Measurements from ENCODE around the gene TCFL5. TPM values are rescaled to one million over a fixed set of nuclear protein-coding genes. Genes with fewer than 3 reads are reported as not detected.
A peak's percentile ranks its signal among the peaks of the same experiment; 100 is the strongest.

TCFL5 gene
- total RNA-seq, 1 experiment from 2014 or later = 15.1 TPM

GRCh38 chr20:62839816-62840215 is 21.8 kb downstream of the TCFL5 start:
- no peaks in the 10 kb centered on the region for H3K4me1 ChIP-seq
- no peak overlapping the region for H3K4me3 ChIP-seq (ENCODE audit: low read depth, low read length)
- H3K36me3 ChIP-seq (ENCODE audit: control insufficient read depth, insufficient read depth, low read length) = no peaks in the 10 kb centered on the region
- no peak for TF ChIP-seq CTCF (IDR thresholded peaks at IDR 0.05; ENCODE audit: insufficient read depth in 1 of 2, low read depth in 1 of 2, low read length in 1 of 2, severe bottlenecking in 1 of 2, unreplicated experiment in 1 of 2)
- H3K4me1 Mint-ChIP-seq (ENCODE audit: low read depth, unreplicated experiment) = no peaks in the 10 kb centered on the region
- intact Hi-C loops (cut with micrococcal nuclease; ENCODE audit: unreplicated experiment) = no loop called here
- H3K27me3 Mint-ChIP-seq (ENCODE audit: insufficient read depth, unreplicated experiment) = no peaks in the 10 kb centered on the region
- no peak overlapping the region for H3K4me3 Mint-ChIP-seq (ENCODE audit: unreplicated experiment)
- no peaks in the 10 kb centered on the region for H3K36me3 Mint-ChIP-seq (ENCODE audit: insufficient read depth, unreplicated experiment)
- CTCF ChIA-PET = interaction anchor here (0.8 kb wide), 1 partner anchor 9 kb away, joined by 3 read pairs; no protein-coding TSS in a partner anchor
- no TSS peak for BruUV-seq (replicated peaks)
- no peaks in the 10 kb centered on the region for H3K9me3 ChIP-seq
- POLR2A ChIA-PET = no interaction called here
- no peaks in the 10 kb centered on the region for H3K9me3 Mint-ChIP-seq (ENCODE audit: unreplicated experiment)
- H3K27me3 ChIP-seq (replicated peaks; ENCODE audit: control insufficient read depth, insufficient read depth, low read length) = no peaks in the 10 kb centered on the region
- H3K27ac Mint-ChIP-seq (ENCODE audit: unreplicated experiment) = no peak overlapping the region
- peak in 1 of 2 experiments; percentile 35 for DNase-seq

DNA sequence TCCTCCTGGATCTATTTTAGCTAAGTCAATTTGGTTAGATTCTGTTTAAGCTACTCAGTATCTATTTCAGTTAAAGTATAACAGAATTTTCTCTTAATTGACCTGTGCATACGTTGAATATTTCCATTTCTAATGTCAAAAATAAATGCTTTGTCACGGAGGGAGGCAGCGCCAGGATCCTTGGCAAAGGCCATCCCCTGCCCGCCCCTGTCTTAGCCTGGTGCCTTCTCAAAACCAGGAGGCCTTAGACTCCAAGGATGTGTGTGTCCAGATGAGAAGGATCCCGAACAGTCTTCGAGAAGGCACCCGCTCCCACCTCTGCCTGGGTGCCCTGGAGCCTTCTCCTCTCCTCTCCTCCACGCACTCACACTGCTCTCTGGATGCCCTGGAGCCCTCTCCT is 22.4 kb downstream of the TCFL5 start:
- Mint-ChIP-seq H3K4me3 (ENCODE audit: unreplicated experiment) (no peak overlapping the region), H3K9me3 (ENCODE audit: unreplicated experiment) (no peaks in the 10 kb centered on the region), H3K27ac (ENCODE audit: unreplicated experiment) (no peak overlapping the region), H3K4me1 (ENCODE audit: low read depth, unreplicated experiment) (no peaks in the 10 kb centered on the region), H3K36me3 (ENCODE audit: insufficient read depth, unreplicated experiment) (no peaks in the 10 kb centered on the region), H3K27me3 (ENCODE audit: insufficient read depth, unreplicated experiment) (no peaks in the 10 kb centered on the region)
- no TSS peak for BruUV-seq (replicated peaks)
- DNase-seq = peak in 1 of 2 experiments; percentile 40
- no peaks in the 10 kb centered on the region for H3K9me3 ChIP-seq
- POLR2A ChIA-PET = no interaction called here
- no peaks in the 10 kb centered on the region for H3K27me3 ChIP-seq (replicated peaks; ENCODE audit: control insufficient read depth, insufficient read depth, low read length)
- no peak overlapping the region for H3K4me3 ChIP-seq (ENCODE audit: low read depth, low read length)
- no peak for TF ChIP-seq CTCF (IDR thresholded peaks at IDR 0.05; ENCODE audit: insufficient read depth in 1 of 2, low read depth in 1 of 2, low read length in 1 of 2, severe bottlenecking in 1 of 2, unreplicated experiment in 1 of 2)
- CTCF ChIA-PET = no interaction called here
- no peaks in the 10 kb centered on the region for H3K4me1 ChIP-seq
- H3K36me3 ChIP-seq (ENCODE audit: control insufficient read depth, insufficient read depth, low read length) = no peaks in the 10 kb centered on the region
- intact Hi-C loops (cut with micrococcal nuclease; ENCODE audit: unreplicated experiment) = no loop called here

GRCh38 chr20:62838128-62838891 is 23.3 kb downstream of the TCFL5 start:
- H3K4me1 Mint-ChIP-seq (ENCODE audit: low read depth, unreplicated experiment) = no peaks in the 10 kb centered on the region
- H3K4me1 ChIP-seq = no peaks in the 10 kb centered on the region
- no peak for TF ChIP-seq CTCF (IDR thresholded peaks at IDR 0.05; ENCODE audit: insufficient read depth in 1 of 2, low read depth in 1 of 2, low read length in 1 of 2, severe bottlenecking in 1 of 2, unreplicated experiment in 1 of 2)
- H3K27me3 Mint-ChIP-seq (ENCODE audit: insufficient read depth, unreplicated experiment) = no peaks in the 10 kb centered on the region
- H3K4me3 Mint-ChIP-seq (ENCODE audit: unreplicated experiment) = no peak overlapping the region
- ChIA-PET CTCF (no interaction called here), POLR2A (no interaction called here)
- H3K4me3 ChIP-seq (ENCODE audit: low read depth, low read length) = no peak overlapping the region
- no peaks in the 10 kb centered on the region for H3K36me3 ChIP-seq (ENCODE audit: control insufficient read depth, insufficient read depth, low read length)
- BruUV-seq (replicated peaks) = no TSS peak
- intact Hi-C loops (cut with micrococcal nuclease; ENCODE audit: unreplicated experiment) = no loop called here
- no peaks in the 10 kb centered on the region for H3K9me3 Mint-ChIP-seq (ENCODE audit: unreplicated experiment)
- peak in 1 of 2 experiments; percentile 51 for DNase-seq
- no peaks in the 10 kb centered on the region for H3K9me3 ChIP-seq
- H3K27me3 ChIP-seq (replicated peaks; ENCODE audit: control insufficient read depth, insufficient read depth, low read length) = no peaks in the 10 kb centered on the region
- no peak overlapping the region for H3K27ac Mint-ChIP-seq (ENCODE audit: unreplicated experiment)
- H3K36me3 Mint-ChIP-seq (ENCODE audit: insufficient read depth, unreplicated experiment) = no peaks in the 10 kb centered on the region

Data from Caco-2 (cell line).